ENCODE results near the gene ERC2.

- TF ChIP-seq EP300 (IDR thresholded peaks at IDR 0.05) (no peak), POLR2A (IDR thresholded peaks at IDR 0.05) (no peak), CTCF (IDR thresholded peaks at IDR 0.05) (no peak), POLR2AphosphoS5 (IDR thresholded peaks at IDR 0.05) (peak in 2 of 4 donors; percentile 44 to 54)
Measured at GRCh38 chr3:55708242-55708641, 760.0 kb downstream of the ERC2 start.
